ENCODE data around the gene KLHDC7A.

The KLHDC7A gene

GRCh38 chr1:18473195-18473815, 7.4 kb upstream of the KLHDC7A start:
- DNase-seq (ENCODE audit: low spot score): no peak

DNA sequence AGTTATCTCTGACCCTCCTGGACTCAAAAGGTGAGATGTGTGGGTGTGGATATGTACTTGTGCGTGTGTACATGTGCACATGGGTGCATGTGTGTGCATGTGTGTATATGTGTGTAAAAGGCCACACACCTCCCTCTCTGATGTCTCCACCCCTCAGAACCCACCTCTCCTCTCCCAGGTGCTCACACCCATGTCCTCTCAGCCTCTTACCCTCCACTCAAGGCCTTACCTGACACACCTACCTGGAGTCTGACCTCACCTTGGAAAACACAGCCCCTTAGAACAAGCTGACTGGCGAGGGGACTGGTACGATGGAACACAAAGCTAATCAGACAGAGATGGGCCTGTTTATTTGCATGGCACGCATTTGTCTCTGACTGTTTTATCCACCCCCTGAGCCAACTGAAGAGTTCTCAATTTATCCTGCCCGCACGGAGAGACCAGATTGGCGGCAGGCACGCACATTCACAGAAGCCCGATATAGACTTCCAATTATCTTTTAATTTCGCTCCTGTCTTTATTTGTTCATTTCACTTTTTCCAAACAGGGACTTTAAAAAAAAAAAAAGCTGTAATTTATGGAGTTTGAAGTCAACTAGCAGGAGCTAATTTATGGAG, 6.1 kb upstream of the KLHDC7A start:
- DNase-seq (ENCODE audit: low spot score): no peak

DNA sequence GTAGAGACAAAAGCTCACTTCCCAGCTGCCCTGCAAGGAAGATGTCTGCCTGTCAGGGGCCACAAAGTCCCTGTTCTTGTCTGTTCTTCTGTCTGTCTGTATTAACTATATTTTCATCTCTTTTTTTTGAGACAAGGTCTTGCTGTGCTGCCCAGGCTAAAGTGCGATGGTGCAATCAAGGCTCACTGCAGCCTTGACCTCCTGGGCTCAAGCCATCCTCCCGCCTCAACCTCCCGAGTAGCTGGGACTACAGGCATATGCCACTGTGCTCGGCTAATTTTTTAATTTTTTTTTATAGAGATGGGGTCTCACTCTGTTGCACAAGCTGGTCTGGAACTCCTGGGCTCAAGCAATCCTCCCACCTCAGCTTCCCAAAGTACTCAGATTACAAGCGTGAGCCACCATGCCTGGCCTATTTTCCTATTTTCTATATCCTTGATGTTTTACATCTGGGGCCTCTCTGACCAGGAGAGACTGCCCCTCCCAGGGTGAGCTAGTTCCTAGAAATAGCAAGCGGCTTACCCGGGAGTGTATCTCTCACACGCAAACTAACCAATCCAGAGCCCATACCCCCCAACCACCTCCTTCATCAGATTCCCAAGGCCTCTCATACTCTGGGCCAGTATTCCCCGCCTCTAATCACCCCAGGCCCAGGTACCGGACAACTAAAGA, 5.4 kb upstream of the KLHDC7A start:
- no peak for DNase-seq (ENCODE audit: low spot score)

- no peak for DNase-seq (ENCODE audit: low spot score)
Observed at GRCh38 chr1:18479454-18479853, 1.3 kb upstream of the KLHDC7A start.

DNA sequence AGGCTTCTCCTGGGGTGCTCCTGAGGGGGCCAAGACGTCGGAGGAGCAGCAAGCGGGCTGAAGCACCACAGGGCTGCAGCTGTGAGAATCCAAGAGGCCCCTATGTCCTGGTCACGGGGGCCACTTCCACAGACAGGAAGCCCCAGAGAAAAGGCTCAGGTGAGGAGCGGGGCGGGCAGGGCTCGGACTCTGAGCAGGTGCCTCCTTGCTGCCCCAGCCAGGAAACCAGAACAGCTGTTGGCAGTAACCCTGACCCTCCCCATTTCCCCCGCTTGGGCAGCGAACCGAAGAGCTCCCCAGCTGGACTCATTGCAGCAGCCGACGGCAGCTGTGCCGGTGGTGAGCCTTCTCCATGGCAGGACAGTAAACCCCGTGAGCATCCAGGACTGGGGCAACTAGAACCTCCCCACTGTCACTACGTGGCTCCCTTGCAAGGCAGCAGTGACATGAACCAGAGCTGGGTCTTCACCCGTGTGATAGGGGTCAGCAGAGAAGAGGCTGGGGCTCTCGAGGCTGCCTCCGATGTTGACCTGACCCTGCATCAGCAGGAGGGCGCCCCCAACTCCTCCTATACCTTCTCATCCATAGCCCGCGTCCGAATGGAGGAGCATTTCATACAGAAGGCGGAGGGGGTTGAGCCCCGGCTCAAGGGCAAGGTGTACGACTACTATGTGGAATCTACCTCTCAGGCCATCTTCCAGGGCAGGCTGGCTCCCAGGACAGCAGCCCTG, 625 bp downstream of the KLHDC7A start:
- DNase-seq (ENCODE audit: low spot score): no peak

- DNase-seq (ENCODE audit: low spot score): no peak
Observed at GRCh38 chr1:18481921-18482701, 1.4 kb downstream of the KLHDC7A start.

- DNase-seq (ENCODE audit: low spot score): no peak
Observed at GRCh38 chr1:18482721-18483425, 2.1 kb downstream of the KLHDC7A start.

GRCh38 chr1:18484276-18484675, 3.5 kb downstream of the KLHDC7A start:
- no peak for DNase-seq (ENCODE audit: low spot score)

- no peak for DNase-seq (ENCODE audit: low spot score)
Observed at GRCh38 chr1:18484721-18485120, 4.0 kb downstream of the KLHDC7A start.

- DNase-seq (ENCODE audit: low spot score): no peak
Observed at GRCh38 chr1:18485227-18485626, 4.5 kb downstream of the KLHDC7A start.

- no peak for DNase-seq (ENCODE audit: low spot score)
Observed at GRCh38 chr1:18486195-18486594, 5.5 kb downstream of the KLHDC7A start.

DNA sequence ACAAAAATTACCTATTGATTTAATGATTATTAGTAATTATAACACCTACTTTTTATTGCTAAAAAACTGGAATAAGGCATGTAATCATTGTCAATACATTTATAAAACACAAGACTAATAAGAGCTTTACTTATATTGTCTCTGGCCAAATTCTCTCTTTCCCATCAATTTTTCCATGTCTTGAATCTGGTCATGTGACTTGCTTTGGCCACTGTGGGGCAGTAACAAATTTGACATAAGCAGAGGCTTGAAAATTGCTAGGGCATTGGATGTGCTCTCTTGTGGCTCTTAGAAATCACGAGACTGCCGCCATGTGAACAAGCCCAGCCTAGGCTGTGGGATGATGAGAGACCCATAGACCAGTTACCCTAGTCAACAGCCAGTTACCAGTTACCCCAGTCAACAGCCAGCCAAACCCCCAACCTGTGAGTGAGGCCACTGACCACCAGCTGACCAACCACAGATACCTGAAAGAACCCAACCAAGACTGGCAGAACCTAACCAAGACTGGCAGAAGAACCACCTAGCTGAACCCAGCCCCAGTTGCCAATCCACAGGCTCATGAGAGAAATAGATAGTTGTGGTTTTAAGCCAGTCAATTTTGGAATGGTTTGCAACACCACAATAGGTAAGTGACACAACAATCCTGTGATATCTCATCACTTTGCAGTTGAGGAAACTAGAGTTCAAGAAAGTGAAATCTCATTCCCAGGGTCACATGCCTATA, 8.8 kb downstream of the KLHDC7A start:
- DNase-seq (ENCODE audit: low spot score): no peak

- DNase-seq (ENCODE audit: low spot score): no peak
Observed at GRCh38 chr1:18491168-18491567, 10.4 kb downstream of the KLHDC7A start.

GRCh38 chr1:18494304-18494703, 13.6 kb downstream of the KLHDC7A start:
- DNase-seq (ENCODE audit: low spot score): no peak

DNA sequence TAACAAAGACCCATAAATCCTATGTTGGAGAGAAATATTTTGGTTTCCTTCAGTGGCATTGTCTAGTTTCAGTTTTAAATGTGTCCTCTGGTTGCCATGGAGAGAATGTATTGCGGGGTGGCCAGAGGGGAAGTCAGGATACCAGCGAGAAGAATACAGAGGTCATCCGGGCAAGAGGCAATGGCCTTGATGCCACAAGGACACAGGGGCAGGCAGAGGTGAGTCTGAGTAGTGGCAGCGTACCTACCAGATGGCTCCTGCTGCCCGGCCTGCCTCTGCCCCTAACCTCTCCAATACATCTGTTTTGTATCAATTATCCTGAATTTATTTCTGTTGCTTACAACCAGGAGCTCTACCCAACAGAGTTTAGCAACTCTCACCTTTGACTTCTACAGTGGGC, 14.9 kb downstream of the KLHDC7A start:
- no peak for DNase-seq (ENCODE audit: low spot score)

DNA sequence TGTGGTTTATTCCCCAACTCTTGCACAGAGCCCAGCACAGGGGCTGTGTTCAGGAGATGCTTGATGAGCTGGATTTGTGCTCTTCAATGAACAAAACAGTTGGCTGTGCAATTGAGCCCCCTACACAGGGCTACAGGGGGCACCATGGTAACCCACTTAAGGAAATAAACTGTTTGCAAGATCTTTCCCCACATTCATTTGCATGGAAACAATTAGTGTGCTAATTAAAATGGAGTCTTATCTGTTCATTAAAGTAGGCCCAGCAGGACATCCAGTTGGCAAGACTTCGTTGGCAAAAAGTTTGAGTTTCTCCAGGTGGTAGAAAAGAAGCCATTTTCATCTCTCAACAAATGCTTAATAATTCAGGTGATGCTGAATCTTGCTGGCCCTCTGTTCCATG, 15.3 kb downstream of the KLHDC7A start:
- no peak for DNase-seq (ENCODE audit: low spot score)

GRCh38 chr1:18496497-18497235, 15.9 kb downstream of the KLHDC7A start:
- DNase-seq (ENCODE audit: low spot score): no peak

DNA sequence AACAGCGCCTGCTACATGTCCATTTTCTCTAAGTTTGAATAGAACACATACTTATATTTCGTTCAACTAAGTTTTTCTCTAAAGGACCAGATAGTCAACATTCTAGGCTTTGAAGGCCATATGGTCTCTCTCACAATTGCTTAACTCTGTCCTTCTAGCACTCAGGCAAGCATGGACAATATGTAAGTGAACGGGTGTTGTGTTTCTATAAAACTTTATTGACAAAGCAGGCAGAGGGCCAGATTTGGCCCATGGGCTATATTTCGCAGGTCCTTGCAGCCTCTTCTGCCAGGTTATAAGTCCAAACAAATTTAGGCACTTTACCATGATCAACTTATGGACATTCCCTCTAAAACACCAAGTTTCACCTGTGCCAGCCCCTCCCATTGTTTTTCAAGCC, 21.1 kb downstream of the KLHDC7A start:
- no peak for DNase-seq (ENCODE audit: low spot score)

- no peak for DNase-seq (ENCODE audit: low spot score)
Observed at GRCh38 chr1:18504609-18505008, 23.9 kb downstream of the KLHDC7A start.

- no peak for DNase-seq (ENCODE audit: low spot score)
Observed at GRCh38 chr1:18505666-18506065, 24.9 kb downstream of the KLHDC7A start.

Data from CD4-positive, alpha-beta T cell treated with Interleukin-15 for 4 hours (primary cell).